LNCaP clone FGC (cell line): Measurements from ENCODE around the gene HIVEP1.

ENCODE experiments used
- DNase-seq: peaks from one replicate; pipeline ENCODE4 v3.0.0-alpha.2; 2011; ENCODE audit warnings: low read depth
- H3K4me3 ChIP-seq: 2 replicates; pipeline ENCODE4 v1.5.1; 2011; ENCODE audit warnings: mild to moderate bottlenecking, low read depth, low read length, control low read depth
- CTCF ChIP-seq: IDR thresholded peaks from 2 replicates; pipeline ENCODE4 v1.5.1; 2012; ENCODE audit warnings: mild to moderate bottlenecking; ENCODE audit not compliant: control insufficient read depth, insufficient read depth; ENCODE audit errors: extremely low read depth

Gene HIVEP1

GRCh38 chr6:12118607-12119006 is 106.5 kb downstream of the HIVEP1 start:
- H3K4me3 ChIP-seq: no peak overlapping the region
- no peak for DNase-seq
- TF ChIP-seq CTCF: no peak

GRCh38 chr6:12119085-12119588 is 107.0 kb downstream of the HIVEP1 start:
- DNase-seq: no peak

GRCh38 chr6:12125396-12125795 is 113.3 kb downstream of the HIVEP1 start:
- no peak for DNase-seq
- no peak overlapping the region for H3K4me3 ChIP-seq
- no peak for TF ChIP-seq CTCF

More at GRCh38 chr6:12119085-12119588, 107.0 kb downstream of the HIVEP1 start:
- no peak overlapping the region for H3K4me3 ChIP-seq
- no peak for TF ChIP-seq CTCF

- no peak overlapping the region for H3K4me3 ChIP-seq
- no peak for DNase-seq
- no peak for TF ChIP-seq CTCF
Observed at GRCh38 chr6:12126051-12126450, 113.9 kb downstream of the HIVEP1 start.

GRCh38 chr6:12129523-12129922 is 117.4 kb downstream of the HIVEP1 start:
- H3K4me3 ChIP-seq: no peak overlapping the region
- no peak for TF ChIP-seq CTCF
- DNase-seq: no peak

- DNase-seq: no peak
- no peak overlapping the region for H3K4me3 ChIP-seq
- TF ChIP-seq CTCF: no peak
Observed at GRCh38 chr6:12132351-12133222, 120.5 kb downstream of the HIVEP1 start.

GRCh38 chr6:12134581-12134980 is 122.5 kb downstream of the HIVEP1 start:
- no peak for TF ChIP-seq CTCF
- no peak overlapping the region for H3K4me3 ChIP-seq
- no peak for DNase-seq
